Common myeloid progenitor, CD34-positive (primary cell): ENCODE measurements around the gene PCDH17. TPM values are rescaled to one million over a fixed set of nuclear protein-coding genes. Genes with fewer than 3 reads are reported as not detected.
A peak's percentile ranks its signal among the peaks of the same experiment; 100 is the strongest.

Experiments
- CTCF ChIA-PET: fragments of 350-600 bp; sonication (Branson Sonifier 250); formaldehyde crosslinking; loops from one replicate; lab custom pipeline; 2021; ENCODE audit warnings: antibody characterized with exemption; lab: Charles Lee
- POLR2A ChIA-PET: fragments of 350-600 bp; sonication (Branson Sonifier 250); formaldehyde crosslinking; loops from one replicate; lab custom pipeline; 2021; ENCODE audit warnings: antibody characterized with exemption; lab: Charles Lee
- DNase-seq, 3 donors: peaks; one replicate each; pipeline versions ENCODE4 v3.0.0 to v3.0.0-alpha.2; 2013
- H3K27ac ChIP-seq, 2 experiments: 1 replicate in 1 of 2; 2 replicates in 1 of 2; pipeline ENCODE4 v1.7.0; 2013; ENCODE audit warnings: inconsistent platforms in 2 of 2, low read length in 2 of 2, mild to moderate bottlenecking in 2 of 2, low read depth in 1 of 2, moderate library complexity in 1 of 2; ENCODE audit not compliant: severe bottlenecking in 2 of 2, insufficient read depth in 1 of 2, poor library complexity in 1 of 2
- H3K27me3 ChIP-seq, 5 experiments: replicated peaks in 2 of 5; 1 replicate in 3 of 5; 2 replicates in 2 of 5; pipeline versions ENCODE4 v1.6.1 to v1.7.0; 2013; ENCODE audit warnings: low read length in 4 of 5, mild to moderate bottlenecking in 2 of 5, moderate library complexity in 2 of 5, inconsistent platforms in 1 of 5; ENCODE audit not compliant: insufficient read depth in 5 of 5, control insufficient read depth in 4 of 5
- H3K36me3 ChIP-seq, 4 experiments: 1 replicate in 2 of 4; 2 replicates in 2 of 4; pipeline versions ENCODE4 v1.6.1 to v1.7.0; 2013; ENCODE audit warnings: low read length in 3 of 4, control low read depth in 1 of 4, mild to moderate bottlenecking in 1 of 4; ENCODE audit not compliant: control insufficient read depth in 4 of 4, insufficient read depth in 4 of 4
- H3K4me1 ChIP-seq, 4 experiments: 1 replicate in 3 of 4; 2 replicates in 1 of 4; pipeline versions ENCODE4 v1.6.1 to v1.7.1; 2013; ENCODE audit warnings: low read length in 3 of 4, mild to moderate bottlenecking in 3 of 4, control low read depth in 1 of 4, inconsistent platforms in 1 of 4, moderate library complexity in 1 of 4; ENCODE audit not compliant: control insufficient read depth in 4 of 4, insufficient read depth in 4 of 4; ENCODE audit errors: control extremely low read depth in 1 of 4
- H3K4me3 ChIP-seq, 7 experiments: 1 replicate in 4 of 7; 2 replicates in 3 of 7; pipeline versions ENCODE4 v1.5.1 to v1.7.0; 2013; ENCODE audit warnings: mild to moderate bottlenecking in 7 of 7, low read length in 6 of 7, moderate library complexity in 6 of 7, inconsistent platforms in 2 of 7, low read depth in 2 of 7, control low read depth in 1 of 7; ENCODE audit not compliant: insufficient read depth in 4 of 7, control insufficient read depth in 1 of 7; ENCODE audit errors: extremely low read depth in 1 of 7
- H3K9me3 ChIP-seq, 5 experiments: 1 replicate in 4 of 5; 2 replicates in 1 of 5; pipeline versions ENCODE4 v1.6.1 to v1.7.1; 2013; ENCODE audit warnings: low read length in 4 of 5, mild to moderate bottlenecking in 2 of 5, inconsistent platforms in 1 of 5, low read depth in 1 of 5, moderate library complexity in 1 of 5; ENCODE audit not compliant: control insufficient read depth in 4 of 5, insufficient read depth in 2 of 5; ENCODE audit errors: control extremely low read depth in 1 of 5
- WGBS: methylation state at CpG from one replicate; pipeline ENCODE4 v1.1.5; 2013; ENCODE audit not compliant: insufficient coverage; 5-methylcytosine and 5-hydroxymethylcytosine counted together
- polyA plus RNA-seq: library from polyadenylated mRNA; unstranded; fragments of 120-200 nt; gene quantifications from one replicate; pipeline ENCODE4 v1.2.1, GENCODE V29; 2013

Gene PCDH17
- 0.26 TPM for polyA plus RNA-seq

- Histone ChIP-seq H3K4me3 (peak within 1 kb of the TSS; percentile 12 to 79 (median 59)), H3K27ac (no peak within 1 kb of the TSS), H3K27me3 (peaks cover 30 to 87% (median 55%) of the 10 kb centered on the region in 5 experiments), H3K9me3 (peaks cover 0 to 9% (median 1%) of the 10 kb centered on the region in 5 experiments), H3K4me1 (peaks cover 3 to 56% (median 35%) of the 10 kb centered on the region in 4 experiments), H3K36me3 (no peaks in the 10 kb centered on the region)
- peak in 2 of 3 donors; percentile 60 to 66 for DNase-seq
- WGBS: 0% methylated on average over 28 of the region's 33 CpGs
- CTCF ChIA-PET: interaction anchor here (1.5 to 3.9 kb wide), 2 partner anchors 7 to 10 kb away, joined by 4 to 13 read pairs; no protein-coding TSS in a partner anchor
- POLR2A ChIA-PET: no interaction called here
These were observed at the start of gene PCDH17 for GRCh38 chr13:57631596-57632275. PCDH17 (plus strand) TSS chr13:57631744; CDS start chr13:57632547, 803 bp downstream.

GRCh38 chr13:57582032-57582431 is 49.5 kb upstream of the PCDH17 start:
- CTCF ChIA-PET: no interaction called here
- 76% methylated on average over 5 of the region's 6 CpGs for WGBS
- H3K4me1 ChIP-seq: no peaks in the 10 kb centered on the region

GRCh38 chr13:57583529-57583928 is 48.0 kb upstream of the PCDH17 start:
- Histone ChIP-seq H3K36me3 (no peaks in the 10 kb centered on the region), H3K4me1 (no peaks in the 10 kb centered on the region), H3K4me3 (no peak overlapping the region), H3K27ac (no peak overlapping the region), H3K27me3 (no peaks in the 10 kb centered on the region), H3K9me3 (no peaks in the 10 kb centered on the region)
- WGBS: no CpG with 5 or more reads among the region's 1 CpG
- ChIA-PET CTCF (no interaction called here), POLR2A (no interaction called here)
- DNase-seq: no peak

More at GRCh38 chr13:57582032-57582431, 49.5 kb upstream of the PCDH17 start:
- Histone ChIP-seq H3K27ac (no peak overlapping the region), H3K27me3 (no peaks in the 10 kb centered on the region), H3K9me3 (no peaks in the 10 kb centered on the region), H3K4me3 (no peak overlapping the region), H3K36me3 (no peaks in the 10 kb centered on the region)
- POLR2A ChIA-PET: no interaction called here
- no peak for DNase-seq

GRCh38 chr13:57588639-57589038 is 42.9 kb upstream of the PCDH17 start:
- Histone ChIP-seq H3K36me3 (no peaks in the 10 kb centered on the region), H3K4me3 (no peak overlapping the region), H3K27me3 (no peaks in the 10 kb centered on the region), H3K9me3 (no peaks in the 10 kb centered on the region), H3K27ac (no peak overlapping the region), H3K4me1 (no peaks in the 10 kb centered on the region)
- no peak for DNase-seq
- ChIA-PET CTCF (no interaction called here), POLR2A (no interaction called here)
- no CpG with 5 or more reads among the region's 3 CpGs for WGBS

- ChIA-PET CTCF (interaction anchor here (0.7 kb wide), 1 partner anchor 11 kb away, joined by 3 read pairs; no protein-coding TSS in a partner anchor), POLR2A (no interaction called here)
- no peaks in the 10 kb centered on the region for H3K9me3 ChIP-seq
- H3K27me3 ChIP-seq: no peaks in the 10 kb centered on the region
- no peak for DNase-seq
- no peaks in the 10 kb centered on the region for H3K36me3 ChIP-seq
- no CpG with 5 or more reads among the region's 1 CpG for WGBS
- H3K27ac ChIP-seq: no peak overlapping the region
- no peak overlapping the region for H3K4me3 ChIP-seq
- H3K4me1 ChIP-seq: no peaks in the 10 kb centered on the region
These were observed 35.8 kb upstream of the PCDH17 start for GRCh38 chr13:57595775-57596174.

GRCh38 chr13:57601536-57601935 is 30.0 kb upstream of the PCDH17 start:
- H3K27ac ChIP-seq: no peak overlapping the region
- DNase-seq: no peak
- ChIA-PET CTCF (no interaction called here), POLR2A (no interaction called here)
- H3K27me3 ChIP-seq: no peaks in the 10 kb centered on the region
- H3K36me3 ChIP-seq: no peaks in the 10 kb centered on the region
- H3K4me1 ChIP-seq: no peaks in the 10 kb centered on the region
- no peak overlapping the region for H3K4me3 ChIP-seq
- H3K9me3 ChIP-seq: no peaks in the 10 kb centered on the region
- 60% methylated on average over 1 of the region's 3 CpGs for WGBS

- Histone ChIP-seq H3K36me3 (no peaks in the 10 kb centered on the region), H3K4me1 (no peaks in the 10 kb centered on the region), H3K27me3 (no peaks in the 10 kb centered on the region), H3K27ac (no peak overlapping the region), H3K9me3 (no peaks in the 10 kb centered on the region), H3K4me3 (no peak overlapping the region)
- DNase-seq: no peak
- CTCF ChIA-PET: interaction anchor here (2.2 kb wide), 1 partner anchor 20 kb away, joined by 9 read pairs; no protein-coding TSS in a partner anchor
- POLR2A ChIA-PET: no interaction called here
- 93% methylated on average over 2 of the region's 2 CpGs for WGBS
These were observed 27.1 kb upstream of the PCDH17 start for GRCh38 chr13:57604442-57604841.
